HCT116 (cell line): ENCODE data around the gene TCF7L2. TPM values are rescaled to one million over a fixed set of nuclear protein-coding genes. Genes with fewer than 3 reads are reported as not detected.

ENCODE experiments used
- ATAC-seq: fragments of 200-7000 bp; cut with Tn5 transposase; 2 replicates; pipeline ENCODE4 v1.9.1; 2020; ENCODE audit warnings: mild to moderate bottlenecking, moderate library complexity
- BruUV-seq: library from RNA; stranded (reverse); fragments of 400-500 nt; replicated peaks from 2 replicates; lab custom pipeline; 2021; lab: Mats Ljungman, UMichigan
- CTCF ChIA-PET: fragments of 300-600 bp; sonication (Branson Sonifier 250); formaldehyde crosslinking; loops from one replicate; lab custom pipeline; 2021; ENCODE audit warnings: antibody characterized with exemption; lab: Charles Lee
- POLR2A ChIA-PET: fragments of 300-600, 350-600 bp; sonication (Branson Sonifier 250); formaldehyde crosslinking; loops from one replicate; lab custom pipeline; 2021; ENCODE audit warnings: antibody characterized with exemption; lab: Charles Lee
- RAD21 ChIA-PET, 2 experiments: fragments of 300-600 bp; sonication (Branson Sonifier 250); formaldehyde crosslinking; loops; one replicate each; lab custom pipeline; 2023; ENCODE audit warnings: low total read pairs in 2 of 2; ENCODE audit not compliant: uncharacterized antibody in 2 of 2, unreplicated experiment in 2 of 2, low non-redundant PET in 1 of 2; lab: Charles Lee
- DNase-seq: peaks from one replicate; pipeline ENCODE4 v3.0.0-alpha.2; 2010; ENCODE audit warnings: low read depth, low spot score
- H2AFZ ChIP-seq: fragments of 200-600 bp; shearing (Covaris generic), sonication (generic); 2 replicates; pipeline ENCODE4 v1.6.1; 2017; ENCODE audit warnings: low read depth, mixed run types, mixed read lengths, antibody characterized with exemption, low read length; ENCODE audit not compliant: poor library complexity, severe bottlenecking
- H3K27ac ChIP-seq: 2 replicates; pipeline ENCODE4 v1.5.1; 2012; ENCODE audit warnings: low read depth, low read length
- H3K27me3 ChIP-seq: fragments of 200-600 bp; sonication (generic); 2 replicates; pipeline ENCODE4 v1.6.1; 2016; ENCODE audit warnings: mixed run types, low read length, mixed read lengths; ENCODE audit not compliant: insufficient read depth
- H3K36me3 ChIP-seq, 2 experiments: fragments of 200-500 bp in 1 of 2; fragments of 200-600 bp in 1 of 2; sonication (Bioruptor generic) in 1 of 2; sonication (generic) in 1 of 2; 2 replicates each; pipeline versions ENCODE4 v1.5.1 to v1.6.1; 2014 to 2016; ENCODE audit warnings: low read length in 2 of 2, inconsistent platforms in 1 of 2, mixed read lengths in 1 of 2, mixed run types in 1 of 2; ENCODE audit not compliant: insufficient read depth in 2 of 2, control insufficient read depth in 1 of 2
- H3K4me1 ChIP-seq, 2 experiments: fragments of 200-600 bp in 1 of 2; sonication (generic) in 1 of 2; 2 replicates each; pipeline versions ENCODE4 v1.5.1 to v1.6.1; 2012 to 2017; ENCODE audit warnings: low read length in 2 of 2, inconsistent platforms in 1 of 2, mild to moderate bottlenecking in 1 of 2, mixed read lengths in 1 of 2, mixed run types in 1 of 2, moderate library complexity in 1 of 2; ENCODE audit not compliant: insufficient read depth in 2 of 2, control insufficient read depth in 1 of 2
- H3K4me2 ChIP-seq: fragments of 200-600 bp; sonication (generic); 2 replicates; pipeline ENCODE4 v1.6.1; 2017; ENCODE audit warnings: mixed run types, low read length, mixed read lengths
- H3K4me3 ChIP-seq, 2 experiments: fragments of 200-600 bp in 1 of 2; sonication (generic) in 1 of 2; replicated peaks in 1 of 2; 2 replicates each; pipeline ENCODE4 v1.5.1; 2011 to 2016; ENCODE audit warnings: low read length in 2 of 2, control low read depth in 1 of 2, low read depth in 1 of 2, mild to moderate bottlenecking in 1 of 2, mixed read lengths in 1 of 2, mixed run types in 1 of 2
- H3K79me2 ChIP-seq: fragments of 200-600 bp; sonication (generic); 2 replicates; pipeline ENCODE4 v1.6.1; 2017; ENCODE audit warnings: mild to moderate bottlenecking, mixed run types, low read length, moderate library complexity, mixed read lengths; ENCODE audit not compliant: insufficient read depth
- H3K9ac ChIP-seq: fragments of 200-600 bp; sonication (generic); 2 replicates; pipeline ENCODE4 v1.6.1; 2016; ENCODE audit warnings: low read length, mixed read lengths
- H3K9me2 ChIP-seq: fragments of 200-600 bp; sonication (generic), shearing (Covaris generic); 2 replicates; pipeline ENCODE4 v1.6.1; 2017; ENCODE audit warnings: mixed run types, mild to moderate bottlenecking, moderate library complexity; ENCODE audit not compliant: insufficient read depth
- H3K9me3 ChIP-seq, 2 experiments: fragments of 200-500 bp in 1 of 2; fragments of 200-600 bp in 1 of 2; sonication (Bioruptor generic) in 1 of 2; sonication (generic) in 1 of 2; 2 replicates each; pipeline ENCODE4 v1.6.1; 2014 to 2017; ENCODE audit warnings: low read length in 2 of 2, mixed read lengths in 2 of 2, inconsistent platforms in 1 of 2, low read depth in 1 of 2, mild to moderate bottlenecking in 1 of 2, mixed run types in 1 of 2, moderate library complexity in 1 of 2; ENCODE audit not compliant: control insufficient read depth in 1 of 2, insufficient read depth in 1 of 2
- H4K20me1 ChIP-seq: fragments of 200-600 bp; sonication (generic), shearing (Covaris generic); 2 replicates; pipeline ENCODE4 v1.6.1; 2017; ENCODE audit warnings: mixed run types, mild to moderate bottlenecking, moderate library complexity; ENCODE audit not compliant: insufficient read depth
- CEBPB ChIP-seq: IDR thresholded peaks from 2 replicates; pipeline ENCODE4 v1.6.1; 2012; ENCODE audit warnings: low read depth
- EZH2 ChIP-seq: fragments of 200-600 bp; sonication (generic); IDR thresholded peaks from 2 replicates; pipeline ENCODE4 v1.6.1; 2017; ENCODE audit warnings: antibody characterized with exemption, mixed run types
- FOSL1 ChIP-seq: IDR thresholded peaks from 2 replicates; pipeline ENCODE4 v1.6.1; 2012; ENCODE audit warnings: low read depth
- SIN3A ChIP-seq: IDR thresholded peaks from 2 replicates; pipeline ENCODE4 v1.6.1; 2012; ENCODE audit warnings: low read depth
- SP1 ChIP-seq: IDR thresholded peaks from 2 replicates; pipeline ENCODE4 v1.6.1; 2012; ENCODE audit warnings: low read depth
- SRF ChIP-seq: IDR thresholded peaks from 2 replicates; pipeline ENCODE4 v1.6.1; 2012; ENCODE audit warnings: low read depth
- YY1 ChIP-seq: IDR thresholded peaks from 2 replicates; pipeline ENCODE4 v1.6.1; 2011; ENCODE audit warnings: low read length, low read depth, moderate library complexity, mild to moderate bottlenecking; ENCODE audit not compliant: insufficient replicate concordance; ENCODE audit errors: extremely low read depth
- ZNF274 ChIP-seq: fragments of 200-500 bp; sonication (Bioruptor generic); IDR thresholded peaks from 2 replicates; pipeline ENCODE4 v1.6.1; 2014; ENCODE audit warnings: mild to moderate bottlenecking, low read depth, low read length, inconsistent platforms
- intact Hi-C: fragments of 100-400 bp; cut with micrococcal nuclease; formaldehyde crosslinking; loops from 2 replicates; pipeline ENCODE4 v1.10.0; 2022
- total RNA-seq: library from RNA; stranded (reverse); gene quantifications from one replicate; pipeline ENCODE4 v1.2.1, GENCODE V29; 2021; ENCODE audit not compliant: unreplicated experiment
- TF ChIP-seq, protein P1 (sequence below): IDR thresholded peaks from 2 replicates; pipeline ENCODE4 v1.6.1; 2012
- TF ChIP-seq, protein P2 (sequence below): IDR thresholded peaks from 2 replicates; pipeline ENCODE4 v1.6.1; 2012; ENCODE audit warnings: low read depth

TCF7L2 gene
- total RNA-seq, 1 experiment from 2014 or later, result 164 TPM

DNA sequence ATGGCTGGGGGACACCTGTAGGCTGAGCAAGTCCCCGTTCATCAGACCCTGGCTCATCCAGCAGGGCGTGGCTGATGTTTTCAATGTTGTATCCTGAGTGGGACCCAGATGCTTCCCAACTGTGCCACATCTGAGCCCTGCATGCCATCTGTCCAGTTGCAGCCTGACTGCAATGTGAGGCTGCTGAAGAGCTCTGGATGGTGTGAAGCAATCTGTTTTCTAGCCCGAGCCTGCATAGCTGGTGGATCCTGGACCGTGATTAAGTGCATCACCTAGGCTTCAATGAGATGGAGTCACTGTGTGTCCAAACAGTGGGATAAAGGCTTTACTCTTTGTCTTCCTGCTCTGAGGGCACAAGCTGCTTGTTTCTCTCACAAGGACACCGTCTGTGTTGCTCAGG is 99.8 kb downstream of the TCF7L2 start:
- ATAC-seq (no peak), DNase-seq (no peak)
- POLR2A ChIA-PET, result interaction anchor here (1.1 kb wide), 1 partner anchor 9 kb away, joined by 3 read pairs; no protein-coding TSS in a partner anchor
- no peak overlapping the region for H3K27ac ChIP-seq
- intact Hi-C loops, result no loop called here
- H3K79me2 ChIP-seq, result peaks cover 100% of the 10 kb centered on the region
- no peaks in the 10 kb centered on the region for H3K27me3 ChIP-seq
- TF ChIP-seq EZH2 (no peak), FOSL1 (no peak), SRF (no peak), SP1 (no peak), CEBPB (no peak), ZNF274 (no peak), SIN3A (no peak), YY1 (no peak)
- TF ChIP-seq, protein P1, sequence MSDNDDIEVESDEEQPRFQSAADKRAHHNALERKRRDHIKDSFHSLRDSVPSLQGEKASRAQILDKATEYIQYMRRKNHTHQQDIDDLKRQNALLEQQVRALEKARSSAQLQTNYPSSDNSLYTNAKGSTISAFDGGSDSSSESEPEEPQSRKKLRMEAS, result no peak
- TF ChIP-seq, protein P2, sequence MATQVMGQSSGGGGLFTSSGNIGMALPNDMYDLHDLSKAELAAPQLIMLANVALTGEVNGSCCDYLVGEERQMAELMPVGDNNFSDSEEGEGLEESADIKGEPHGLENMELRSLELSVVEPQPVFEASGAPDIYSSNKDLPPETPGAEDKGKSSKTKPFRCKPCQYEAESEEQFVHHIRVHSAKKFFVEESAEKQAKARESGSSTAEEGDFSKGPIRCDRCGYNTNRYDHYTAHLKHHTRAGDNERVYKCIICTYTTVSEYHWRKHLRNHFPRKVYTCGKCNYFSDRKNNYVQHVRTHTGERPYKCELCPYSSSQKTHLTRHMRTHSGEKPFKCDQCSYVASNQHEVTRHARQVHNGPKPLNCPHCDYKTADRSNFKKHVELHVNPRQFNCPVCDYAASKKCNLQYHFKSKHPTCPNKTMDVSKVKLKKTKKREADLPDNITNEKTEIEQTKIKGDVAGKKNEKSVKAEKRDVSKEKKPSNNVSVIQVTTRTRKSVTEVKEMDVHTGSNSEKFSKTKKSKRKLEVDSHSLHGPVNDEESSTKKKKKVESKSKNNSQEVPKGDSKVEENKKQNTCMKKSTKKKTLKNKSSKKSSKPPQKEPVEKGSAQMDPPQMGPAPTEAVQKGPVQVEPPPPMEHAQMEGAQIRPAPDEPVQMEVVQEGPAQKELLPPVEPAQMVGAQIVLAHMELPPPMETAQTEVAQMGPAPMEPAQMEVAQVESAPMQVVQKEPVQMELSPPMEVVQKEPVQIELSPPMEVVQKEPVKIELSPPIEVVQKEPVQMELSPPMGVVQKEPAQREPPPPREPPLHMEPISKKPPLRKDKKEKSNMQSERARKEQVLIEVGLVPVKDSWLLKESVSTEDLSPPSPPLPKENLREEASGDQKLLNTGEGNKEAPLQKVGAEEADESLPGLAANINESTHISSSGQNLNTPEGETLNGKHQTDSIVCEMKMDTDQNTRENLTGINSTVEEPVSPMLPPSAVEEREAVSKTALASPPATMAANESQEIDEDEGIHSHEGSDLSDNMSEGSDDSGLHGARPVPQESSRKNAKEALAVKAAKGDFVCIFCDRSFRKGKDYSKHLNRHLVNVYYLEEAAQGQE, result no peak
- RAD21 ChIA-PET, result no interaction called here
- CTCF ChIA-PET, result no interaction called here
- peaks cover 22 to 27% of the 10 kb centered on the region in 2 experiments; a peak in 3 of 4 replicates for H3K4me1 ChIP-seq
- peaks cover 6 to 26% of the 10 kb centered on the region in 2 experiments; a peak in 2 of 4 replicates for H3K36me3 ChIP-seq
- no peak overlapping the region for H3K4me3 ChIP-seq
- H3K9me2 ChIP-seq, result no peaks in the 10 kb centered on the region
- no peak overlapping the region for H3K4me2 ChIP-seq
- H4K20me1 ChIP-seq, result peaks cover 51% of the 10 kb centered on the region
- no peak overlapping the region for H3K9ac ChIP-seq
- H2AFZ ChIP-seq, result no peak overlapping the region
- no TSS peak for BruUV-seq
- no peaks in the 10 kb centered on the region for H3K9me3 ChIP-seq
